Neural cell (in vitro differentiated cells): ENCODE measurements around the gene KIT. TPM values are rescaled to one million over a fixed set of nuclear protein-coding genes. Genes with fewer than 3 reads are reported as not detected.

Experiments
- H2AFZ ChIP-seq: fragments of 200-600, 300-800 bp; sonication (generic), shearing (Covaris generic); 2 replicates; pipeline ENCODE4 v1.6.0; 2014; ENCODE audit warnings: low read depth, mild to moderate bottlenecking, antibody characterized with exemption, low read length, moderate library complexity
- H3F3A ChIP-seq: fragments of 200-600 bp; shearing (Covaris generic); 2 replicates; pipeline ENCODE4 v1.6.1; 2016; ENCODE audit warnings: mild to moderate bottlenecking, moderate library complexity, mixed read lengths, antibody characterized with exemption, low read length; ENCODE audit not compliant: insufficient read depth, poor library complexity, severe bottlenecking
- H3K27ac ChIP-seq: fragments of 200-600, 300-800 bp; sonication (generic), shearing (Covaris generic); 2 replicates; pipeline ENCODE4 v1.5.1; 2014; ENCODE audit warnings: mild to moderate bottlenecking, low read length, moderate library complexity
- H3K27me3 ChIP-seq: fragments of 300-800, 200-600 bp; sonication (generic), shearing (Covaris generic); 2 replicates; pipeline ENCODE4 v1.6.0; 2014; ENCODE audit warnings: mild to moderate bottlenecking, low read depth, low read length, moderate library complexity; ENCODE audit not compliant: insufficient read depth
- H3K36me3 ChIP-seq: fragments of 300-800, 200-600 bp; sonication (generic), shearing (Covaris generic); 2 replicates; pipeline ENCODE4 v1.5.1; 2014; ENCODE audit warnings: mild to moderate bottlenecking, antibody characterized with exemption, low read length, moderate library complexity; ENCODE audit not compliant: insufficient read depth
- H3K4me2 ChIP-seq: fragments of 300-800, 200-600 bp; sonication (generic), shearing (Covaris generic); 2 replicates; pipeline ENCODE4 v1.6.0; 2014; ENCODE audit warnings: mild to moderate bottlenecking, low read length
- H3K4me3 ChIP-seq: fragments of 300-800, 200-600 bp; sonication (generic), shearing (Covaris generic); 2 replicates; pipeline ENCODE4 v1.5.1; 2014; ENCODE audit warnings: mild to moderate bottlenecking, low read length, moderate library complexity
- H3K79me2 ChIP-seq: fragments of 200-600 bp; shearing (Covaris generic); replicated peaks from 2 replicates; pipeline ENCODE4 v1.6.0; 2014; ENCODE audit warnings: mild to moderate bottlenecking, low read length, moderate library complexity; ENCODE audit not compliant: insufficient read depth
- H3K9ac ChIP-seq: fragments of 300-800, 200-600 bp; sonication (generic), shearing (Covaris generic); 2 replicates; pipeline ENCODE4 v1.6.1; 2016; ENCODE audit warnings: mild to moderate bottlenecking, low read length, mixed read lengths
- H3K9me2 ChIP-seq: fragments of 200-600 bp; shearing (Covaris generic); 2 replicates; pipeline ENCODE4 v1.6.1; 2016; ENCODE audit warnings: mild to moderate bottlenecking, low read length, mixed read lengths; ENCODE audit not compliant: insufficient read depth
- H3K9me3 ChIP-seq: fragments of 200-600, 300-800 bp; sonication (generic), shearing (Covaris generic); 2 replicates; pipeline ENCODE4 v1.6.1; 2016; ENCODE audit warnings: mild to moderate bottlenecking, mixed run types, low read length, moderate library complexity, mixed read lengths
- H4K20me1 ChIP-seq: fragments of 200-600 bp; shearing (Covaris generic); 2 replicates; pipeline ENCODE4 v1.6.1; 2016; ENCODE audit warnings: mild to moderate bottlenecking, mixed run types; ENCODE audit not compliant: insufficient read depth
- CTCF ChIP-seq: fragments of 450-650 bp; IDR thresholded peaks from 2 replicates; pipeline ENCODE4 v1.5.1; 2014; ENCODE audit warnings: antibody characterized with exemption, mild to moderate bottlenecking, moderate library complexity; ENCODE audit not compliant: poor library complexity, severe bottlenecking
- EP300 ChIP-seq: fragments of 450-650 bp; conservative IDR thresholded peaks from 2 replicates; pipeline ENCODE4 v1.6.1; 2014; ENCODE audit warnings: antibody characterized with exemption, mild to moderate bottlenecking, moderate library complexity; ENCODE audit not compliant: poor library complexity, severe bottlenecking
- EZH2 ChIP-seq: fragments of 200-600, 300-800 bp; shearing (Covaris generic), sonication (generic); IDR thresholded peaks from 2 replicates; pipeline ENCODE4 v1.6.1; 2014; ENCODE audit warnings: antibody characterized with exemption, low read length, borderline replicate concordance, mild to moderate bottlenecking; ENCODE audit not compliant: insufficient read depth, poor library complexity, severe bottlenecking
- MXI1 ChIP-seq: fragments of 450-650 bp; conservative IDR thresholded peaks from 2 replicates; pipeline ENCODE4 v1.6.1; 2014; ENCODE audit warnings: antibody characterized with exemption, mild to moderate bottlenecking; ENCODE audit not compliant: poor library complexity, severe bottlenecking
- POLR2AphosphoS5 ChIP-seq: IDR thresholded peaks from 2 replicates; pipeline ENCODE4 v1.6.1; 2012
- RAD21 ChIP-seq: fragments of 450-650 bp; conservative IDR thresholded peaks from 2 replicates; pipeline ENCODE4 v1.6.1; 2014; ENCODE audit warnings: antibody characterized with exemption, mild to moderate bottlenecking, moderate library complexity
- REST ChIP-seq: IDR thresholded peaks from 2 replicates; pipeline ENCODE4 v1.6.1; 2012; ENCODE audit warnings: borderline replicate concordance
- SMC3 ChIP-seq: fragments of 450-650 bp; conservative IDR thresholded peaks from 2 replicates; pipeline ENCODE4 v1.6.1; 2014; ENCODE audit warnings: antibody characterized with exemption, mild to moderate bottlenecking, moderate library complexity; ENCODE audit not compliant: poor library complexity
- TAF1 ChIP-seq: IDR thresholded peaks from 2 replicates; pipeline ENCODE4 v1.6.1; 2012; ENCODE audit warnings: low read depth
- polyA plus RNA-seq: library from polyadenylated mRNA; depleted of rRNA; stranded (reverse); fragments of >200 nt; gene quantifications from 2 replicates; pipeline ENCODE4 v1.2.3, GENCODE V29; 2014

Gene KIT
- polyA plus RNA-seq, 1 donor from 2014 or later = 0.95 TPM

- no peaks in the 10 kb centered on the region for H3K9me3 ChIP-seq
- no peak overlapping the region for H3K27ac ChIP-seq
- H3F3A ChIP-seq = no peaks in the 10 kb centered on the region
- H3K36me3 ChIP-seq = no peaks in the 10 kb centered on the region
- no peak overlapping the region for H3K4me3 ChIP-seq
- no peaks in the 10 kb centered on the region for H3K27me3 ChIP-seq
- no peaks in the 10 kb centered on the region for H3K9me2 ChIP-seq
- no peak for TF ChIP-seq RAD21
- no peak for TF ChIP-seq POLR2AphosphoS5
- no peak for TF ChIP-seq EP300
- TF ChIP-seq MXI1 = no peak
- no peak for TF ChIP-seq CTCF
- TF ChIP-seq EZH2 = no peak
- TF ChIP-seq REST = no peak
- TF ChIP-seq SMC3 = no peak
- no peak for TF ChIP-seq TAF1
- no peak overlapping the region for H2AFZ ChIP-seq
- H3K4me2 ChIP-seq = no peak overlapping the region
- H4K20me1 ChIP-seq = no peaks in the 10 kb centered on the region
- no peak overlapping the region for H3K9ac ChIP-seq
- no peaks in the 10 kb centered on the region for H3K79me2 ChIP-seq
Measured at GRCh38 chr4:54675721-54676461, 18.1 kb downstream of the KIT start.

GRCh38 chr4:54676658-54677057, 18.9 kb downstream of the KIT start:
- Histone ChIP-seq H4K20me1 (no peaks in the 10 kb centered on the region), H3F3A (no peaks in the 10 kb centered on the region), H3K79me2 (no peaks in the 10 kb centered on the region), H3K9ac (no peak overlapping the region), H3K9me2 (no peaks in the 10 kb centered on the region), H2AFZ (no peak overlapping the region), H3K9me3 (no peaks in the 10 kb centered on the region), H3K4me3 (no peak overlapping the region), H3K27me3 (no peaks in the 10 kb centered on the region), H3K4me2 (no peak overlapping the region), H3K27ac (no peak overlapping the region), H3K36me3 (no peaks in the 10 kb centered on the region)
- TF ChIP-seq EZH2 (no peak), MXI1 (no peak), REST (no peak), EP300 (no peak), RAD21 (no peak), POLR2AphosphoS5 (no peak), CTCF (no peak), TAF1 (no peak)
